HCT116 (cell line): ENCODE results near the gene FRMPD4. TPM values are rescaled to one million over a fixed set of nuclear protein-coding genes. Genes with fewer than 3 reads are reported as not detected.

ENCODE experiments used
- ATAC-seq: fragments of 200-7000 bp; cut with Tn5 transposase; 2 replicates; pipeline ENCODE4 v1.9.1; 2020; ENCODE audit warnings: mild to moderate bottlenecking, moderate library complexity
- BruUV-seq: library from RNA; stranded (reverse); fragments of 400-500 nt; replicated peaks from 2 replicates; lab custom pipeline; 2021; lab: Mats Ljungman, UMichigan
- CTCF ChIA-PET: fragments of 300-600 bp; sonication (Branson Sonifier 250); formaldehyde crosslinking; loops from one replicate; lab custom pipeline; 2021; ENCODE audit warnings: antibody characterized with exemption; lab: Charles Lee
- POLR2A ChIA-PET: fragments of 300-600, 350-600 bp; sonication (Branson Sonifier 250); formaldehyde crosslinking; loops from one replicate; lab custom pipeline; 2021; ENCODE audit warnings: antibody characterized with exemption; lab: Charles Lee
- RAD21 ChIA-PET, 2 experiments: fragments of 300-600 bp; sonication (Branson Sonifier 250); formaldehyde crosslinking; loops; one replicate each; lab custom pipeline; 2023; ENCODE audit warnings: low total read pairs in 2 of 2; ENCODE audit not compliant: uncharacterized antibody in 2 of 2, unreplicated experiment in 2 of 2, low non-redundant PET in 1 of 2; lab: Charles Lee
- DNase-seq: peaks from one replicate; pipeline ENCODE4 v3.0.0-alpha.2; 2010; ENCODE audit warnings: low read depth, low spot score
- H2AFZ ChIP-seq: fragments of 200-600 bp; shearing (Covaris generic), sonication (generic); 2 replicates; pipeline ENCODE4 v1.6.1; 2017; ENCODE audit warnings: low read depth, mixed run types, mixed read lengths, antibody characterized with exemption, low read length; ENCODE audit not compliant: poor library complexity, severe bottlenecking
- H3K27ac ChIP-seq: 2 replicates; pipeline ENCODE4 v1.5.1; 2012; ENCODE audit warnings: low read depth, low read length
- H3K27me3 ChIP-seq: fragments of 200-600 bp; sonication (generic); 2 replicates; pipeline ENCODE4 v1.6.1; 2016; ENCODE audit warnings: mixed run types, low read length, mixed read lengths; ENCODE audit not compliant: insufficient read depth
- H3K36me3 ChIP-seq, 2 experiments: fragments of 200-500 bp in 1 of 2; fragments of 200-600 bp in 1 of 2; sonication (Bioruptor generic) in 1 of 2; sonication (generic) in 1 of 2; 2 replicates each; pipeline versions ENCODE4 v1.5.1 to v1.6.1; 2014 to 2016; ENCODE audit warnings: low read length in 2 of 2, inconsistent platforms in 1 of 2, mixed read lengths in 1 of 2, mixed run types in 1 of 2; ENCODE audit not compliant: insufficient read depth in 2 of 2, control insufficient read depth in 1 of 2
- H3K4me1 ChIP-seq, 2 experiments: fragments of 200-600 bp in 1 of 2; sonication (generic) in 1 of 2; 2 replicates each; pipeline versions ENCODE4 v1.5.1 to v1.6.1; 2012 to 2017; ENCODE audit warnings: low read length in 2 of 2, inconsistent platforms in 1 of 2, mild to moderate bottlenecking in 1 of 2, mixed read lengths in 1 of 2, mixed run types in 1 of 2, moderate library complexity in 1 of 2; ENCODE audit not compliant: insufficient read depth in 2 of 2, control insufficient read depth in 1 of 2
- H3K4me2 ChIP-seq: fragments of 200-600 bp; sonication (generic); 2 replicates; pipeline ENCODE4 v1.6.1; 2017; ENCODE audit warnings: mixed run types, low read length, mixed read lengths
- H3K4me3 ChIP-seq, 2 experiments: fragments of 200-600 bp in 1 of 2; sonication (generic) in 1 of 2; replicated peaks in 1 of 2; 2 replicates each; pipeline ENCODE4 v1.5.1; 2011 to 2016; ENCODE audit warnings: low read length in 2 of 2, control low read depth in 1 of 2, low read depth in 1 of 2, mild to moderate bottlenecking in 1 of 2, mixed read lengths in 1 of 2, mixed run types in 1 of 2
- H3K79me2 ChIP-seq: fragments of 200-600 bp; sonication (generic); 2 replicates; pipeline ENCODE4 v1.6.1; 2017; ENCODE audit warnings: mild to moderate bottlenecking, mixed run types, low read length, moderate library complexity, mixed read lengths; ENCODE audit not compliant: insufficient read depth
- H3K9ac ChIP-seq: fragments of 200-600 bp; sonication (generic); 2 replicates; pipeline ENCODE4 v1.6.1; 2016; ENCODE audit warnings: low read length, mixed read lengths
- H3K9me2 ChIP-seq: fragments of 200-600 bp; sonication (generic), shearing (Covaris generic); 2 replicates; pipeline ENCODE4 v1.6.1; 2017; ENCODE audit warnings: mixed run types, mild to moderate bottlenecking, moderate library complexity; ENCODE audit not compliant: insufficient read depth
- H3K9me3 ChIP-seq, 2 experiments: fragments of 200-500 bp in 1 of 2; fragments of 200-600 bp in 1 of 2; sonication (Bioruptor generic) in 1 of 2; sonication (generic) in 1 of 2; 2 replicates each; pipeline ENCODE4 v1.6.1; 2014 to 2017; ENCODE audit warnings: low read length in 2 of 2, mixed read lengths in 2 of 2, inconsistent platforms in 1 of 2, low read depth in 1 of 2, mild to moderate bottlenecking in 1 of 2, mixed run types in 1 of 2, moderate library complexity in 1 of 2; ENCODE audit not compliant: control insufficient read depth in 1 of 2, insufficient read depth in 1 of 2
- H4K20me1 ChIP-seq: fragments of 200-600 bp; sonication (generic), shearing (Covaris generic); 2 replicates; pipeline ENCODE4 v1.6.1; 2017; ENCODE audit warnings: mixed run types, mild to moderate bottlenecking, moderate library complexity; ENCODE audit not compliant: insufficient read depth
- CEBPB ChIP-seq: IDR thresholded peaks from 2 replicates; pipeline ENCODE4 v1.6.1; 2012; ENCODE audit warnings: low read depth
- EGR1 ChIP-seq: IDR thresholded peaks from 2 replicates; pipeline ENCODE4 v1.6.1; 2012; ENCODE audit warnings: low read depth
- EZH2phosphoT487 ChIP-seq: fragments of 200-600 bp; IDR thresholded peaks from 2 replicates; pipeline ENCODE4 v1.6.1; 2018; ENCODE audit warnings: antibody characterized with exemption, borderline replicate concordance
- JUND ChIP-seq: IDR thresholded peaks from 2 replicates; pipeline ENCODE4 v1.6.1; 2012
- MAX ChIP-seq: IDR thresholded peaks from 2 replicates; pipeline ENCODE4 v1.6.1; 2012
- POLR2AphosphoS5 ChIP-seq: IDR thresholded peaks from 2 replicates; pipeline ENCODE4 v1.6.1; 2011; ENCODE audit warnings: mild to moderate bottlenecking, low read depth, low read length, moderate library complexity
- RAD21 ChIP-seq: IDR thresholded peaks from 2 replicates; pipeline ENCODE4 v1.6.1; 2012; ENCODE audit warnings: low read depth, mild to moderate bottlenecking
- TCF7L2 ChIP-seq: IDR thresholded peaks from 2 replicates; pipeline ENCODE4 v1.7.0; 2011; ENCODE audit warnings: borderline replicate concordance, inconsistent platforms; ENCODE audit not compliant: insufficient read depth, insufficient read length; ENCODE audit errors: extremely low read depth
- intact Hi-C: fragments of 100-400 bp; cut with micrococcal nuclease; formaldehyde crosslinking; loops from 2 replicates; pipeline ENCODE4 v1.10.0; 2022
- total RNA-seq: library from RNA; stranded (reverse); gene quantifications from one replicate; pipeline ENCODE4 v1.2.1, GENCODE V29; 2021; ENCODE audit not compliant: unreplicated experiment

FRMPD4 gene
- total RNA-seq, 1 experiment from 2014 or later = not detected

DNA sequence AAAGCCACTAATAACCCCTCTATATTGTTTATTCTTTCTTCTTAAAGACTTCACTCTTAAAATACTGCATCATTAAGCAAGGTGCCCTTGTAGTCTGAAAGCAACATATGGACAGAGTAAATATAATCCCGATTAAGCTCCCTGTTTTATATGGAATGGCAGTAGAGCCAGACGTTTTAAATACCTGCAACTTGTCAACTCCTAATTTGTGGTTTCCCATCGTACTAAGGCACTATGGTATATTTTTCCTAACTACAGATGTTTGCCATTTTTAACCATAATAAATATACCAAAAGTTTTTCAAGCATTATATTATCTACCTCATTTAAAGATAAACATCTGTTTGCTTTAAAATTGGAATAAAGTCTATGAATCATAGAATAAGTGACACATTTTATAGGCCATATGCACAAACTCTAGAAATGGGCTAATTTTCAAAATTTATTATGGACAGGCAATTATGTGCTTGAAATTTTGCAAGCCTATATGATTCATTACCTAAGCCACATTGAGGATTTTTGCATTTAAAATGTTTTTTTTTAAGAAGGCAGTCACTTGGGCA is 194.6 kb downstream of the FRMPD4 start:
- no peak for ATAC-seq
- H3K9ac ChIP-seq = no peak overlapping the region
- intact Hi-C loops = no loop called here

GRCh38 chrX:12339921-12340320 is 201.6 kb downstream of the FRMPD4 start:
- H3K79me2 ChIP-seq = no peaks in the 10 kb centered on the region
- BruUV-seq = no TSS peak
- no peaks in the 10 kb centered on the region for H4K20me1 ChIP-seq

More for the DNA sequence above, 194.6 kb downstream of the FRMPD4 start:
- Histone ChIP-seq H3K9me3 (no peaks in the 10 kb centered on the region), H2AFZ (no peak overlapping the region), H3K27me3 (no peaks in the 10 kb centered on the region), H3K36me3 (no peaks in the 10 kb centered on the region), H4K20me1 (no peaks in the 10 kb centered on the region), H3K27ac (no peak overlapping the region), H3K4me1 (no peaks in the 10 kb centered on the region), H3K9me2 (no peaks in the 10 kb centered on the region), H3K4me3 (no peak overlapping the region), H3K4me2 (no peak overlapping the region), H3K79me2 (no peaks in the 10 kb centered on the region)
- ChIA-PET CTCF (no interaction called here), POLR2A (no interaction called here), RAD21 (no interaction called here)
- no peak for DNase-seq
- TF ChIP-seq JUND = no peak
- TF ChIP-seq EZH2phosphoT487 = no peak
- TF ChIP-seq POLR2AphosphoS5 = no peak
- no TSS peak for BruUV-seq

More at GRCh38 chrX:12339921-12340320, 201.6 kb downstream of the FRMPD4 start:
- Histone ChIP-seq H2AFZ (no peak overlapping the region), H3K27me3 (no peaks in the 10 kb centered on the region), H3K9me3 (no peaks in the 10 kb centered on the region), H3K4me3 (no peak overlapping the region), H3K36me3 (no peaks in the 10 kb centered on the region), H3K9me2 (no peaks in the 10 kb centered on the region), H3K4me2 (no peak overlapping the region), H3K27ac (no peak overlapping the region), H3K4me1 (no peaks in the 10 kb centered on the region), H3K9ac (no peak overlapping the region)
- TF ChIP-seq EGR1 (no peak), CEBPB (no peak), RAD21 (no peak), MAX (no peak), TCF7L2 (no peak)
- CTCF ChIA-PET = no interaction called here
- intact Hi-C loops = no loop called here
- POLR2A ChIA-PET = no interaction called here
- DNase-seq (no peak), ATAC-seq (no peak)
- RAD21 ChIA-PET = no interaction called here
